GM23248 (cell line): Measurements from ENCODE around the gene DLG2.

Source experiments
- EZH2 ChIP-seq: fragments of 200-600 bp; sonication (generic); IDR thresholded peaks from 2 replicates; pipeline ENCODE4 v1.6.1; 2018; ENCODE audit warnings: antibody characterized with exemption, mild to moderate bottlenecking; ENCODE audit not compliant: insufficient read depth, poor library complexity, severe bottlenecking
- EZH2phosphoT487 ChIP-seq: fragments of 200-600 bp; sonication (generic); IDR thresholded peaks from 2 replicates; pipeline ENCODE4 v1.6.1; 2018; ENCODE audit warnings: antibody characterized with exemption, moderate library complexity, mild to moderate bottlenecking, low read depth; ENCODE audit not compliant: insufficient read depth

GRCh38 chr11:83510530-83511460, 2116.3 kb downstream of the DLG2 start:
- TF ChIP-seq EZH2phosphoT487: no peak
- no peak for TF ChIP-seq EZH2
